GM23338 (cell line): ENCODE measurements around the gene YPEL2. TPM values are rescaled to one million over a fixed set of nuclear protein-coding genes. Genes with fewer than 3 reads are reported as not detected.
A peak's percentile ranks its signal among the peaks of the same experiment; 100 is the strongest.

ENCODE experiments used
- ATAC-seq: fragments of 200-7000 bp; cut with Tn5 transposase; 3 replicates; pipeline ENCODE4 v1.9.1; 2020
- DNase-seq: peaks from one replicate; pipeline ENCODE4 v3.0.0-alpha.2; 2015; ENCODE audit warnings: low spot score
- H2AFZ ChIP-seq: fragments of 200-600 bp; sonication (generic); 2 replicates; pipeline ENCODE4 v1.8.0; 2016; ENCODE audit warnings: antibody characterized with exemption, mild to moderate bottlenecking, moderate library complexity
- H3F3A ChIP-seq: fragments of 200-600 bp; sonication (generic); replicated peaks from 2 replicates; pipeline ENCODE4 v1.8.0; 2017; ENCODE audit warnings: antibody characterized with exemption, mixed run types, low read depth
- H3K27ac ChIP-seq: fragments of 200-600 bp; sonication (generic); 2 replicates; pipeline ENCODE4 v1.6.1; 2016; ENCODE audit warnings: low read depth
- H3K27me3 ChIP-seq: fragments of 200-600 bp; sonication (generic); 2 replicates; pipeline ENCODE4 v1.8.0; 2016; ENCODE audit warnings: mild to moderate bottlenecking, mixed run types, moderate library complexity; ENCODE audit not compliant: insufficient read depth
- H3K36me3 ChIP-seq: fragments of 200-600 bp; sonication (generic); 2 replicates; pipeline ENCODE4 v1.8.0; 2016; ENCODE audit warnings: mild to moderate bottlenecking; ENCODE audit not compliant: insufficient read depth
- H3K4me1 ChIP-seq: fragments of 200-600 bp; sonication (generic); 2 replicates; pipeline ENCODE4 v1.8.0; 2016; ENCODE audit warnings: mild to moderate bottlenecking, moderate library complexity; ENCODE audit not compliant: insufficient read depth
- H3K4me2 ChIP-seq: fragments of 200-600 bp; sonication (generic); 2 replicates; pipeline ENCODE4 v1.7.1; 2017; ENCODE audit warnings: mixed run types
- H3K4me3 ChIP-seq: fragments of 200-600 bp; sonication (generic); 2 replicates; pipeline ENCODE4 v1.6.1; 2016; ENCODE audit warnings: mixed run types
- H3K79me2 ChIP-seq: fragments of 200-600 bp; sonication (generic); replicated peaks from 2 replicates; pipeline ENCODE4 v1.8.0; 2017; ENCODE audit warnings: mild to moderate bottlenecking; ENCODE audit not compliant: insufficient read depth
- H3K9me2 ChIP-seq: fragments of 200-600 bp; sonication (generic); 2 replicates; pipeline ENCODE4 v1.8.0; 2017; ENCODE audit not compliant: insufficient read depth
- H4K20me1 ChIP-seq: fragments of 200-600 bp; sonication (generic); replicated peaks from 2 replicates; pipeline ENCODE4 v1.8.0; 2017; ENCODE audit warnings: mild to moderate bottlenecking; ENCODE audit not compliant: insufficient read depth
- H3K27ac Mint-ChIP-seq: 2 replicates; pipeline ENCODE4 v1.8.0; 2020; ENCODE audit warnings: inconsistent platforms, mild to moderate bottlenecking, moderate library complexity, mixed read lengths
- H3K27me3 Mint-ChIP-seq: 3 replicates; pipeline ENCODE4 v1.8.0; 2022; ENCODE audit warnings: low read depth, mild to moderate bottlenecking, moderate library complexity, mixed read lengths, inconsistent platforms; ENCODE audit not compliant: insufficient read depth, poor library complexity
- H3K36me3 Mint-ChIP-seq: 3 replicates; pipeline ENCODE4 v1.8.0; 2021; ENCODE audit warnings: low read depth, mild to moderate bottlenecking, inconsistent platforms, moderate library complexity, mixed read lengths
- H3K4me1 Mint-ChIP-seq: 3 replicates; pipeline ENCODE4 v1.8.0; 2020; ENCODE audit warnings: mild to moderate bottlenecking, inconsistent platforms, mixed read lengths
- H3K4me3 Mint-ChIP-seq: 3 replicates; pipeline ENCODE4 v1.8.0; 2021; ENCODE audit warnings: moderate library complexity, mild to moderate bottlenecking, inconsistent platforms, mixed read lengths
- H3K9me3 Mint-ChIP-seq: 3 replicates; pipeline ENCODE4 v1.8.0; 2020; ENCODE audit warnings: moderate library complexity, mild to moderate bottlenecking, inconsistent platforms, mixed read lengths
- CREB1 ChIP-seq: fragments of 250-450 bp; sonication (Bioruptor Pico); IDR thresholded peaks from 2 replicates; pipeline ENCODE4 v1.5.0; 2020; ENCODE audit warnings: low read depth, mild to moderate bottlenecking, moderate library complexity
- EZH2 ChIP-seq: fragments of 200-600 bp; sonication (generic); IDR thresholded peaks from one replicate; pipeline ENCODE4 v1.8.0; 2017; ENCODE audit warnings: antibody characterized with exemption, mild to moderate bottlenecking, low read depth; ENCODE audit not compliant: unreplicated experiment
- EZH2phosphoT487 ChIP-seq: fragments of 200-600 bp; sonication (generic); IDR thresholded peaks from one replicate; pipeline ENCODE4 v1.8.1; 2018; ENCODE audit warnings: antibody characterized with exemption; ENCODE audit not compliant: unreplicated experiment
- NANOG ChIP-seq: IDR thresholded peaks from 2 replicates; pipeline ENCODE4 v1.6.1; 2016; ENCODE audit warnings: antibody characterized with exemption, borderline replicate concordance
- POLR2AphosphoS5 ChIP-seq: IDR thresholded peaks from 2 replicates; pipeline ENCODE4 v1.6.1; 2016; ENCODE audit warnings: antibody characterized with exemption, low read depth
- ZNF114 ChIP-seq: fragments of 250-450 bp; sonication (Bioruptor Pico); IDR thresholded peaks from 2 replicates; pipeline ENCODE4 v1.5.0; 2020; ENCODE audit warnings: mild to moderate bottlenecking, moderate library complexity
- ZNF331 ChIP-seq: fragments of 250-450 bp; sonication (Bioruptor Pico); IDR thresholded peaks from 2 replicates; pipeline ENCODE4 v1.5.0; 2020; ENCODE audit warnings: low read depth, mild to moderate bottlenecking, moderate library complexity
- polyA plus RNA-seq: library from polyadenylated mRNA; unstranded; fragments of >200 nt; fragmentation: Nextera tagmentation; extraction: Ambion mirVana; gene quantifications from 2 replicates; pipeline ENCODE4 v1.2.1, GENCODE V29; 2016
- total RNA-seq: library from RNA; depleted of rRNA; stranded (reverse); fragments of >200 nt; shearing (Covaris generic); gene quantifications from 2 replicates; pipeline ENCODE4 v1.2.3, GENCODE V29; 2014
- TF ChIP-seq, protein P1 (sequence below): IDR thresholded peaks from 2 replicates; pipeline ENCODE4 v1.6.1; 2016; ENCODE audit warnings: antibody characterized with exemption
- TF ChIP-seq, protein P2 (sequence below): fragments of 250-450 bp; sonication (Bioruptor Pico); IDR thresholded peaks from 2 replicates; pipeline ENCODE4 v1.5.0; 2020; ENCODE audit warnings: mild to moderate bottlenecking, moderate library complexity
- TF ChIP-seq, protein P3 (sequence below): IDR thresholded peaks from one replicate; pipeline ENCODE4 v1.6.1; 2018; ENCODE audit warnings: antibody characterized with exemption; ENCODE audit not compliant: unreplicated experiment
- TF ChIP-seq, protein P4 (sequence below), 2 experiments: fragments of 200-600 bp in 1 of 2; sonication (generic) in 1 of 2; conservative IDR thresholded peaks; 2 replicates each; pipeline versions ENCODE4 v1.5.1 to v1.6.1; 2016 to 2017; ENCODE audit warnings: antibody characterized with exemption in 2 of 2, low read depth in 2 of 2, mild to moderate bottlenecking in 2 of 2, moderate library complexity in 1 of 2

Gene YPEL2
- total and polyA plus RNA-seq, 2 experiments from 2014 or later = 4.1 to 5.2 TPM

DNA sequence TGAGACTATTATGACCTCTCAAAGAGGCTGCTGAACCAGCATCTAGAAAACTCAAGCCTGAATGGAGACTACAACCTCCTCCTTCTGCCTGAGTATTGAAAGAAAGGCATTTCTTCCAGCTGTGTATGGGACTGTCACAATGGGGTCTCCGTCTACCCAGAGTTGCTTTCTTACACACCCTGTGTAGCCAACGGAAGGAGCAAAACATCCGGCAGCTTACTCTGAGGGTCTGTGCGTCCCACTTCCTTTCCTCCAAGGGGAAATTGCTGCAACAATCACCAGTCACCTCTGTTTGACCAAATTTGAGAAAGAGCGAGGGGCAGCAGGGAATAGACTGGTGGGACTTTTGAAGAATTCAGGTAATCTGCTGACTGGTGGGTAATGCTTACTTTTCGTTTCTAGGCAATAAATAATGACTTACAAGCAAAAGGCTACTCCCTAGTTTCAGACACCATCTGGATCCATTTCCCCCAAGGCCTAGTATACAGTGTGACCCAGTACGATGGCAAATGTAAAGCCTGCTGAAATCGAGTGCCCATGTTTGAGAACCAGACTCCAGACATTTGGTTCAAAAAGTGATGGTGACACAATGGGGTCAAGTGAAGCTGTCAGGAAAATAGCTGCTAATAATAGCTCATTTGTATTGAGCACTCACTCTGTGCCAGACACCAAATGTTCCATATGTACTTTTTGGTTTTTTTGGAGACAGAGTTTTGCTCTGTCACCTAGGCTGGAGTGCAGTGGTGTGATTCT lies 81.7 kb downstream of the YPEL2 start:
- H2AFZ ChIP-seq = peak overlapping the region; percentile 32; the same call in 1 of the 2 replicates
- no peaks in the 10 kb centered on the region for H3K4me1 ChIP-seq
- DNase-seq = no peak
- TF ChIP-seq, protein P1, sequence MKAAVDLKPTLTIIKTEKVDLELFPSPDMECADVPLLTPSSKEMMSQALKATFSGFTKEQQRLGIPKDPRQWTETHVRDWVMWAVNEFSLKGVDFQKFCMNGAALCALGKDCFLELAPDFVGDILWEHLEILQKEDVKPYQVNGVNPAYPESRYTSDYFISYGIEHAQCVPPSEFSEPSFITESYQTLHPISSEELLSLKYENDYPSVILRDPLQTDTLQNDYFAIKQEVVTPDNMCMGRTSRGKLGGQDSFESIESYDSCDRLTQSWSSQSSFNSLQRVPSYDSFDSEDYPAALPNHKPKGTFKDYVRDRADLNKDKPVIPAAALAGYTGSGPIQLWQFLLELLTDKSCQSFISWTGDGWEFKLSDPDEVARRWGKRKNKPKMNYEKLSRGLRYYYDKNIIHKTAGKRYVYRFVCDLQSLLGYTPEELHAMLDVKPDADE = no peak
- TF ChIP-seq, protein P2, sequence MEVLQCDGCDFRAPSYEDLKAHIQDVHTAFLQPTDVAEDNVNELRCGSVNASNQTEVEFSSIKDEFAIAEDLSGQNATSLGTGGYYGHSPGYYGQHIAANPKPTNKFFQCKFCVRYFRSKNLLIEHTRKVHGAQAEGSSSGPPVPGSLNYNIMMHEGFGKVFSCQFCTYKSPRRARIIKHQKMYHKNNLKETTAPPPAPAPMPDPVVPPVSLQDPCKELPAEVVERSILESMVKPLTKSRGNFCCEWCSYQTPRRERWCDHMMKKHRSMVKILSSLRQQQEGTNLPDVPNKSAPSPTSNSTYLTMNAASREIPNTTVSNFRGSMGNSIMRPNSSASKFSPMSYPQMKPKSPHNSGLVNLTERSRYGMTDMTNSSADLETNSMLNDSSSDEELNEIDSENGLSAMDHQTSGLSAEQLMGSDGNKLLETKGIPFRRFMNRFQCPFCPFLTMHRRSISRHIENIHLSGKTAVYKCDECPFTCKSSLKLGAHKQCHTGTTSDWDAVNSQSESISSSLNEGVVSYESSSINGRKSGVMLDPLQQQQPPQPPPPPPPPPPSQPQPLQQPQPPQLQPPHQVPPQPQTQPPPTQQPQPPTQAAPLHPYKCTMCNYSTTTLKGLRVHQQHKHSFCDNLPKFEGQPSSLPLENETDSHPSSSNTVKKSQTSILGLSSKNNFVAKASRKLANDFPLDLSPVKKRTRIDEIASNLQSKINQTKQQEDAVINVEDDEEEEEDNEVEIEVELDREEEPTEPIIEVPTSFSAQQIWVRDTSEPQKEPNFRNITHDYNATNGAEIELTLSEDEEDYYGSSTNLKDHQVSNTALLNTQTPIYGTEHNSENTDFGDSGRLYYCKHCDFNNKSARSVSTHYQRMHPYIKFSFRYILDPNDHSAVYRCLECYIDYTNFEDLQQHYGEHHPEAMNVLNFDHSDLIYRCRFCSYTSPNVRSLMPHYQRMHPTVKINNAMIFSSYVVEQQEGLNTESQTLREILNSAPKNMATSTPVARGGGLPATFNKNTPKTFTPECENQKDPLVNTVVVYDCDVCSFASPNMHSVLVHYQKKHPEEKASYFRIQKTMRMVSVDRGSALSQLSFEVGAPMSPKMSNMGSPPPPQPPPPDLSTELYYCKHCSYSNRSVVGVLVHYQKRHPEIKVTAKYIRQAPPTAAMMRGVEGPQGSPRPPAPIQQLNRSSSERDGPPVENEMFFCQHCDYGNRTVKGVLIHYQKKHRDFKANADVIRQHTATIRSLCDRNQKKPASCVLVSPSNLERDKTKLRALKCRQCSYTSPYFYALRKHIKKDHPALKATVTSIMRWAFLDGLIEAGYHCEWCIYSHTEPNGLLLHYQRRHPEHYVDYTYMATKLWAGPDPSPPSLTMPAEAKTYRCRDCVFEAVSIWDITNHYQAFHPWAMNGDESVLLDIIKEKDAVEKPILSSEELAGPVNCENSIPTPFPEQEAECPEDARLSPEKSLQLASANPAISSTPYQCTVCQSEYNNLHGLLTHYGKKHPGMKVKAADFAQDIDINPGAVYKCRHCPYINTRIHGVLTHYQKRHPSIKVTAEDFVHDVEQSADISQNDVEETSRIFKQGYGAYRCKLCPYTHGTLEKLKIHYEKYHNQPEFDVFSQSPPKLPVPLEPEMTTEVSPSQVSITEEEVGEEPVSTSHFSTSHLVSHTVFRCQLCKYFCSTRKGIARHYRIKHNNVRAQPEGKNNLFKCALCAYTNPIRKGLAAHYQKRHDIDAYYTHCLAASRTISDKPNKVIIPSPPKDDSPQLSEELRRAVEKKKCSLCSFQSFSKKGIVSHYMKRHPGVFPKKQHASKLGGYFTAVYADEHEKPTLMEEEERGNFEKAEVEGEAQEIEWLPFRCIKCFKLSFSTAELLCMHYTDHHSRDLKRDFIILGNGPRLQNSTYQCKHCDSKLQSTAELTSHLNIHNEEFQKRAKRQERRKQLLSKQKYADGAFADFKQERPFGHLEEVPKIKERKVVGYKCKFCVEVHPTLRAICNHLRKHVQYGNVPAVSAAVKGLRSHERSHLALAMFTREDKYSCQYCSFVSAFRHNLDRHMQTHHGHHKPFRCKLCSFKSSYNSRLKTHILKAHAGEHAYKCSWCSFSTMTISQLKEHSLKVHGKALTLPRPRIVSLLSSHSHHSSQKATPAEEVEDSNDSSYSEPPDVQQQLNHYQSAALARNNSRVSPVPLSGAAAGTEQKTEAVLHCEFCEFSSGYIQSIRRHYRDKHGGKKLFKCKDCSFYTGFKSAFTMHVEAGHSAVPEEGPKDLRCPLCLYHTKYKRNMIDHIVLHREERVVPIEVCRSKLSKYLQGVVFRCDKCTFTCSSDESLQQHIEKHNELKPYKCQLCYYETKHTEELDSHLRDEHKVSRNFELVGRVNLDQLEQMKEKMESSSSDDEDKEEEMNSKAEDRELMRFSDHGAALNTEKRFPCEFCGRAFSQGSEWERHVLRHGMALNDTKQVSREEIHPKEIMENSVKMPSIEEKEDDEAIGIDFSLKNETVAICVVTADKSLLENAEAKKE (CRISPR knock-in tag) = no peak
- no peak for TF ChIP-seq CREB1
- TF ChIP-seq POLR2AphosphoS5 = no peak
- TF ChIP-seq, protein P3, sequence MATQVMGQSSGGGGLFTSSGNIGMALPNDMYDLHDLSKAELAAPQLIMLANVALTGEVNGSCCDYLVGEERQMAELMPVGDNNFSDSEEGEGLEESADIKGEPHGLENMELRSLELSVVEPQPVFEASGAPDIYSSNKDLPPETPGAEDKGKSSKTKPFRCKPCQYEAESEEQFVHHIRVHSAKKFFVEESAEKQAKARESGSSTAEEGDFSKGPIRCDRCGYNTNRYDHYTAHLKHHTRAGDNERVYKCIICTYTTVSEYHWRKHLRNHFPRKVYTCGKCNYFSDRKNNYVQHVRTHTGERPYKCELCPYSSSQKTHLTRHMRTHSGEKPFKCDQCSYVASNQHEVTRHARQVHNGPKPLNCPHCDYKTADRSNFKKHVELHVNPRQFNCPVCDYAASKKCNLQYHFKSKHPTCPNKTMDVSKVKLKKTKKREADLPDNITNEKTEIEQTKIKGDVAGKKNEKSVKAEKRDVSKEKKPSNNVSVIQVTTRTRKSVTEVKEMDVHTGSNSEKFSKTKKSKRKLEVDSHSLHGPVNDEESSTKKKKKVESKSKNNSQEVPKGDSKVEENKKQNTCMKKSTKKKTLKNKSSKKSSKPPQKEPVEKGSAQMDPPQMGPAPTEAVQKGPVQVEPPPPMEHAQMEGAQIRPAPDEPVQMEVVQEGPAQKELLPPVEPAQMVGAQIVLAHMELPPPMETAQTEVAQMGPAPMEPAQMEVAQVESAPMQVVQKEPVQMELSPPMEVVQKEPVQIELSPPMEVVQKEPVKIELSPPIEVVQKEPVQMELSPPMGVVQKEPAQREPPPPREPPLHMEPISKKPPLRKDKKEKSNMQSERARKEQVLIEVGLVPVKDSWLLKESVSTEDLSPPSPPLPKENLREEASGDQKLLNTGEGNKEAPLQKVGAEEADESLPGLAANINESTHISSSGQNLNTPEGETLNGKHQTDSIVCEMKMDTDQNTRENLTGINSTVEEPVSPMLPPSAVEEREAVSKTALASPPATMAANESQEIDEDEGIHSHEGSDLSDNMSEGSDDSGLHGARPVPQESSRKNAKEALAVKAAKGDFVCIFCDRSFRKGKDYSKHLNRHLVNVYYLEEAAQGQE = no peak
- TF ChIP-seq EZH2phosphoT487 = no peak
- no peak for TF ChIP-seq ZNF114 (CRISPR knock-in tag)
- TF ChIP-seq ZNF331 (CRISPR knock-in tag) = no peak
- no peak for TF ChIP-seq NANOG
- no peak for TF ChIP-seq EZH2
- TF ChIP-seq, protein P4, sequence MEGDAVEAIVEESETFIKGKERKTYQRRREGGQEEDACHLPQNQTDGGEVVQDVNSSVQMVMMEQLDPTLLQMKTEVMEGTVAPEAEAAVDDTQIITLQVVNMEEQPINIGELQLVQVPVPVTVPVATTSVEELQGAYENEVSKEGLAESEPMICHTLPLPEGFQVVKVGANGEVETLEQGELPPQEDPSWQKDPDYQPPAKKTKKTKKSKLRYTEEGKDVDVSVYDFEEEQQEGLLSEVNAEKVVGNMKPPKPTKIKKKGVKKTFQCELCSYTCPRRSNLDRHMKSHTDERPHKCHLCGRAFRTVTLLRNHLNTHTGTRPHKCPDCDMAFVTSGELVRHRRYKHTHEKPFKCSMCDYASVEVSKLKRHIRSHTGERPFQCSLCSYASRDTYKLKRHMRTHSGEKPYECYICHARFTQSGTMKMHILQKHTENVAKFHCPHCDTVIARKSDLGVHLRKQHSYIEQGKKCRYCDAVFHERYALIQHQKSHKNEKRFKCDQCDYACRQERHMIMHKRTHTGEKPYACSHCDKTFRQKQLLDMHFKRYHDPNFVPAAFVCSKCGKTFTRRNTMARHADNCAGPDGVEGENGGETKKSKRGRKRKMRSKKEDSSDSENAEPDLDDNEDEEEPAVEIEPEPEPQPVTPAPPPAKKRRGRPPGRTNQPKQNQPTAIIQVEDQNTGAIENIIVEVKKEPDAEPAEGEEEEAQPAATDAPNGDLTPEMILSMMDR (conservative IDR thresholded peaks at IDR 0.05; ENCODE audit: low read depth in 2 of 2) = no peak
- Mint-ChIP-seq H3K27me3 (peaks cover 3% of the 10 kb centered on the region), H3K27ac (no peak overlapping the region), H3K4me3 (no peak overlapping the region), H3K36me3 (no peaks in the 10 kb centered on the region), H3K9me3 (peaks cover 22% of the 10 kb centered on the region), H3K4me1 (no peaks in the 10 kb centered on the region)
- no peaks in the 10 kb centered on the region for H3K9me2 ChIP-seq
- H3K36me3 ChIP-seq = no peaks in the 10 kb centered on the region; the same call in 1 of the 2 replicates
- H3K4me2 ChIP-seq = no peak overlapping the region
- no peaks in the 10 kb centered on the region for H4K20me1 ChIP-seq
- H3F3A ChIP-seq = no peaks in the 10 kb centered on the region
- H3K27me3 ChIP-seq = no peaks in the 10 kb centered on the region
- H3K27ac ChIP-seq = no peak overlapping the region
- no peak overlapping the region for H3K4me3 ChIP-seq
- H3K79me2 ChIP-seq = no peaks in the 10 kb centered on the region
- no peak for ATAC-seq
